ENCODE results near the gene ACAA1.

DNA sequence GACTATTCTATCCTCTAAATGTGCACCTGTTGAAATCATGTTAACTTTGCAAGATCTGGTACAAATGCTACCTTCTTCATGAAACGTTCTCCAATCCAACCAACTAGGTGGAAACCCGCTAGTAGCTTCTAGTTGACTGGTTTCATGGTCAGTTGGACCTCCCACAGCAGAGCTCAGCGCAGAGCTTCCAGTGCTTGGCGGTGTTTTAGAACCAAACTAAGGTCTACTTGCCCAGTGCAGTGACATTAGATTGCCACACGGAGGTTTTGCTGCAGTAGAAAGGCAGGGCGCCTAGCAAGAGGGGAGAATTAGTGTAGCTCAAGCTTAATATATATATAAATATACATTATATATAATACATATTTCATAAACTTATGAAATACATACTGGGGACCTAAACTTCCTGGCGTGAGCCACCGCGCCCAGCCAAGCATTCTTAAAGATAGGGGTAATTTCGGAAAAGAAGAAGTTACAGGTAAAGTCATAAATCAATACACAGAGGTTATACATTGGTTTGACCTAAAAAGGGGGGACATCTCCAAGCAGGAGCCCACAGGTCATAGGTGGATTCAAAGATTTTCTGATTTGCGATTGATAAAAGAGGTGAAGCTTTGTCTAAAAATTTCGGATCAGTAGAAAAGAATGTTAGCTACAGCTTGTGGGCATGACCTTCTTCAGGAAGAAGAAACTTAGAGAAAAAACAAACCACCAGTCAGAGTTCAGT lies 26.4 kb upstream of the ACAA1 start:
- peak; percentile 25 for TF ChIP-seq CTCF (IDR thresholded peaks at IDR 0.05; ENCODE audit: low read depth, low read length)
- no peak for TF ChIP-seq POLR2A (IDR thresholded peaks at IDR 0.05; ENCODE audit: extremely low read depth, insufficient read length)
- TF ChIP-seq, protein P1, sequence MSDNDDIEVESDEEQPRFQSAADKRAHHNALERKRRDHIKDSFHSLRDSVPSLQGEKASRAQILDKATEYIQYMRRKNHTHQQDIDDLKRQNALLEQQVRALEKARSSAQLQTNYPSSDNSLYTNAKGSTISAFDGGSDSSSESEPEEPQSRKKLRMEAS (IDR thresholded peaks at IDR 0.05; ENCODE audit: low read depth, low read length) = no peak
- no peak for TF ChIP-seq MYC (IDR thresholded peaks at IDR 0.05; ENCODE audit: low read depth, low read length)
